SK-N-SH (cell line): ENCODE data around the gene IGFBP3. TPM values are rescaled to one million over a fixed set of nuclear protein-coding genes. Genes with fewer than 3 reads are reported as not detected.

ENCODE experiments used
- CTCF ChIA-PET: fragments of 300-600, 350-600 bp; formaldehyde crosslinking; extraction: SDS; loops from one replicate; lab custom pipeline; 2021; lab: Yijun Ruan, JAX
- POLR2A ChIA-PET: fragments of 350-600 bp; sonication (Branson Sonifier 250); formaldehyde crosslinking; extraction: SDS; loops from one replicate; lab custom pipeline; 2020; ENCODE audit warnings: antibody characterized with exemption, inconsistent platforms; lab: Yijun Ruan, JAX
- DNase-seq: peaks from one replicate; pipeline ENCODE4 v3.0.0; 2012
- H2AFZ ChIP-seq: fragments of 200-600 bp; sonication (generic); 2 replicates; pipeline ENCODE4 v1.8.1; 2016; ENCODE audit warnings: antibody characterized with exemption, mild to moderate bottlenecking, low read depth
- H3F3A ChIP-seq: fragments of 200-600 bp; sonication (generic); replicated peaks from 2 replicates; pipeline ENCODE3; 2016; ENCODE audit warnings: antibody characterized with exemption, mild to moderate bottlenecking; ENCODE audit not compliant: insufficient read depth
- H3K27ac ChIP-seq, 2 experiments: fragments of 200-500 bp in 1 of 2; fragments of 200-600 bp in 1 of 2; sonication (Bioruptor generic) in 1 of 2; sonication (generic), shearing (Covaris generic) in 1 of 2; 2 replicates each; pipeline versions ENCODE4 v1.5.1 to v1.6.1; 2014 to 2016; ENCODE audit warnings: low read depth in 2 of 2, inconsistent platforms in 1 of 2, low read length in 1 of 2, mild to moderate bottlenecking in 1 of 2, mixed read lengths in 1 of 2
- H3K27me3 ChIP-seq: fragments of 200-600 bp; sonication (generic), shearing (Covaris generic); 2 replicates; pipeline ENCODE4 v1.6.1; 2016; ENCODE audit warnings: mixed run types; ENCODE audit not compliant: insufficient read depth
- H3K36me3 ChIP-seq, 2 experiments: fragments of 200-500 bp in 1 of 2; fragments of 200-600 bp in 1 of 2; sonication (Bioruptor generic) in 1 of 2; sonication (generic) in 1 of 2; replicated peaks in 1 of 2; 2 replicates each; pipeline versions ENCODE3 to v1.5.1; 2014 to 2016; ENCODE audit warnings: low read length in 1 of 2, mild to moderate bottlenecking in 1 of 2; ENCODE audit not compliant: insufficient read depth in 2 of 2, control insufficient read depth in 1 of 2
- H3K4me1 ChIP-seq, 2 experiments: fragments of 200-500 bp in 1 of 2; fragments of 200-600 bp in 1 of 2; sonication (Bioruptor generic) in 1 of 2; sonication (generic), shearing (Covaris generic) in 1 of 2; 2 replicates each; pipeline versions ENCODE4 v1.5.1 to v1.6.1; 2014 to 2016; ENCODE audit warnings: low read depth in 1 of 2, low read length in 1 of 2, mixed run types in 1 of 2; ENCODE audit not compliant: insufficient read depth in 2 of 2, control insufficient read depth in 1 of 2
- H3K4me2 ChIP-seq: fragments of 200-600 bp; sonication (generic), shearing (Covaris generic); 2 replicates; pipeline ENCODE4 v1.6.1; 2017; ENCODE audit warnings: mixed run types
- H3K4me3 ChIP-seq, 2 experiments: fragments of 200-500 bp in 1 of 2; fragments of 200-600 bp in 1 of 2; sonication (Bioruptor generic) in 1 of 2; sonication (generic), shearing (Covaris generic) in 1 of 2; 2 replicates each; pipeline versions ENCODE4 v1.5.1 to v1.8.1; 2014 to 2016; ENCODE audit warnings: low read depth in 2 of 2, inconsistent platforms in 1 of 2, low read length in 1 of 2, mild to moderate bottlenecking in 1 of 2, mixed read lengths in 1 of 2, moderate library complexity in 1 of 2
- H3K79me2 ChIP-seq: fragments of 200-600 bp; sonication (generic); 2 replicates; pipeline ENCODE4 v1.8.1; 2017; ENCODE audit warnings: mild to moderate bottlenecking; ENCODE audit not compliant: insufficient read depth
- H3K9ac ChIP-seq: fragments of 200-600 bp; sonication (generic); 2 replicates; pipeline ENCODE4 v1.6.1; 2017; ENCODE audit warnings: mixed run types
- H3K9me2 ChIP-seq: fragments of 200-600 bp; sonication (generic); 2 replicates; pipeline ENCODE4 v1.6.1; 2017; ENCODE audit warnings: mixed run types
- H3K9me3 ChIP-seq: fragments of 200-600 bp; sonication (generic); 2 replicates; pipeline ENCODE4 v1.6.1; 2017; ENCODE audit warnings: mixed run types, mild to moderate bottlenecking, moderate library complexity
- H4K20me1 ChIP-seq: fragments of 200-600 bp; sonication (generic); 2 replicates; pipeline ENCODE4 v1.6.1; 2017; ENCODE audit warnings: mild to moderate bottlenecking, mixed run types; ENCODE audit not compliant: insufficient read depth
- CHD2 ChIP-seq: fragments of 150-350 bp; IDR thresholded peaks from 2 replicates; pipeline ENCODE4 v1.6.1; 2018; ENCODE audit warnings: low read length; ENCODE audit not compliant: partially characterized antibody
- EZH2phosphoT487 ChIP-seq: fragments of 200-600 bp; sonication (generic); IDR thresholded peaks from 2 replicates; pipeline ENCODE4 v1.6.1; 2017; ENCODE audit warnings: low read depth, mixed run types, mild to moderate bottlenecking, antibody characterized with exemption, moderate library complexity, borderline replicate concordance
- FOSL2 ChIP-seq: IDR thresholded peaks from 2 replicates; pipeline ENCODE4 v1.4.0; 2012; ENCODE audit warnings: low read depth, mild to moderate bottlenecking, moderate library complexity, borderline replicate concordance
- GABPA ChIP-seq: IDR thresholded peaks from 2 replicates; pipeline ENCODE4 v1.4.0; 2012; ENCODE audit warnings: low read depth, mild to moderate bottlenecking
- GATA2 ChIP-seq: sonication (generic); formaldehyde crosslinking; IDR thresholded peaks from 2 replicates; pipeline ENCODE4 v1.5.0; 2020; ENCODE audit warnings: mild to moderate bottlenecking, missing genetic modification reagents
- MXI1 ChIP-seq: IDR thresholded peaks from 2 replicates; pipeline ENCODE4 v1.6.1; 2012; ENCODE audit warnings: mild to moderate bottlenecking, low read depth, low read length, improper control_type of control experiment
- PBX3 ChIP-seq: IDR thresholded peaks from 2 replicates; pipeline ENCODE4; 2012
- RAD21 ChIP-seq: IDR thresholded peaks from 2 replicates; pipeline ENCODE4 v1.6.1; 2012; ENCODE audit warnings: mild to moderate bottlenecking, low read length
- REST ChIP-seq: IDR thresholded peaks from 2 replicates; pipeline ENCODE4 v1.6.1; 2012; ENCODE audit warnings: mild to moderate bottlenecking, low read depth, low read length, moderate library complexity
- RXRA ChIP-seq: IDR thresholded peaks from 2 replicates; pipeline ENCODE4 v1.4.0; 2012; ENCODE audit warnings: low read depth, mild to moderate bottlenecking, borderline replicate concordance
- TCF12 ChIP-seq: IDR thresholded peaks from 2 replicates; pipeline ENCODE4 v1.4.0; 2012
- USF1 ChIP-seq: IDR thresholded peaks from 2 replicates; pipeline ENCODE4 v1.4.0; 2012; ENCODE audit warnings: low read depth, borderline replicate concordance
- USF2 ChIP-seq: fragments of 150-350 bp; IDR thresholded peaks from 2 replicates; pipeline ENCODE4 v1.6.1; 2017; ENCODE audit warnings: antibody characterized with exemption, low read length, low read depth, borderline replicate concordance
- ZBTB33 ChIP-seq: IDR thresholded peaks from 2 replicates; pipeline ENCODE4 v1.4.0; 2012; ENCODE audit warnings: low read depth, borderline replicate concordance
- WGBS: methylation state at CpG from one replicate; pipeline ENCODE4 v1.1.6; 2017; ENCODE audit warnings: low lambda C conversion rate; 5-methylcytosine and 5-hydroxymethylcytosine counted together
- polyA plus RNA-seq, 3 experiments: library from polyadenylated mRNA; depleted of rRNA; stranded (reverse); fragments of >200 nt; gene quantifications; 2 replicates each; pipeline ENCODE4 v1.2.3, GENCODE V29; 2012

The IGFBP3 gene
- polyA plus RNA-seq, 1 of the 3 experiments (the other 2 are of a cell fraction): 51.2 TPM

- H4K20me1 ChIP-seq: no peaks in the 10 kb centered on the region
- H3K9ac ChIP-seq: no peak overlapping the region
- no peaks in the 10 kb centered on the region for H3K9me3 ChIP-seq
- H3K36me3 ChIP-seq: no peaks in the 10 kb centered on the region
- DNase-seq: no peak
- TF ChIP-seq GATA2 (CRISPR knock-in tag) (no peak), REST (no peak), RXRA (no peak), ZBTB33 (no peak), GABPA (no peak)
- TF ChIP-seq, all 33 proteins: peak for 0
- ChIA-PET POLR2A (no interaction called here), CTCF (interaction anchor here (0.7 to 9.0 kb wide), 4 partner anchors 19 to 1242 kb away, joined by 3 to 128 read pairs (median 4); partner anchors contain the start of gene IGFBP3)
- Histone ChIP-seq H3K79me2 (no peaks in the 10 kb centered on the region), H3F3A (no peaks in the 10 kb centered on the region), H3K4me1 (no peaks in the 10 kb centered on the region), H3K27ac (no peak overlapping the region), H3K4me2 (no peak overlapping the region), H3K9me2 (no peaks in the 10 kb centered on the region), H3K4me3 (no peak overlapping the region), H3K27me3 (no peaks in the 10 kb centered on the region), H2AFZ (no peak overlapping the region)
- WGBS: 74% methylated on average over 11 of the region's 11 CpGs
Measured at GRCh38 chr7:45939574-45939973, 18.5 kb upstream of the IGFBP3 start.

GRCh38 chr7:45938626-45939302 is 17.7 kb upstream of the IGFBP3 start:
- H3K36me3 ChIP-seq: no peaks in the 10 kb centered on the region
- no peaks in the 10 kb centered on the region for H4K20me1 ChIP-seq
- H2AFZ ChIP-seq: no peak overlapping the region
- no peaks in the 10 kb centered on the region for H3K27me3 ChIP-seq
- DNase-seq: no peak
- H3K9me2 ChIP-seq: no peaks in the 10 kb centered on the region
- no peaks in the 10 kb centered on the region for H3K9me3 ChIP-seq
- H3K4me3 ChIP-seq: no peak overlapping the region
- whole genome bisulfite sequencing: 77% methylated on average over 21 of the region's 22 CpGs
- H3K4me1 ChIP-seq: no peaks in the 10 kb centered on the region
- no peaks in the 10 kb centered on the region for H3F3A ChIP-seq
- H3K4me2 ChIP-seq: no peak overlapping the region
- ChIA-PET CTCF (interaction anchor here (0.6 to 9.0 kb wide), 8 partner anchors 10 to 1242 kb away, joined by 3 to 128 read pairs (median 3); partner anchors contain the start of gene IGFBP3), POLR2A (no interaction called here)
- H3K9ac ChIP-seq: no peak overlapping the region
- H3K27ac ChIP-seq: no peak overlapping the region
- H3K79me2 ChIP-seq: no peaks in the 10 kb centered on the region
- TF ChIP-seq FOSL2 (no peak), GATA2 (CRISPR knock-in tag) (no peak), USF1 (no peak), PBX3 (no peak), TCF12 (no peak), RAD21 (peak; percentile 18; the same call in 1 of the 2 replicates), MXI1 (no peak), USF2 (no peak), CHD2 (no peak), EZH2phosphoT487 (no peak)
